Activated T-cell treated with anti-CD3 and anti-CD28 coated beads, Interleukin-2, amount 50 U/mL, for 24 hours (primary cell): ENCODE data around the gene VPS37B.
"Not testable (repeated sequence)": the region's sequence is repeated elsewhere in the genome, so short reads cannot be mapped to it uniquely, and the experiment has no call there.

Source experiments
- DNase-seq: peaks from one replicate; pipeline ENCODE4 v3.0.0-alpha.2; 2020
- H3K27ac Mint-ChIP-seq: 2 replicates; pipeline ENCODE4 v1.8.0; 2020; ENCODE audit warnings: mild to moderate bottlenecking, mixed read lengths
- H3K27me3 Mint-ChIP-seq: 2 replicates; pipeline ENCODE4 v1.8.0; 2020; ENCODE audit warnings: mixed read lengths
- H3K36me3 Mint-ChIP-seq: 2 replicates; pipeline ENCODE4 v1.8.0; 2020; ENCODE audit warnings: low read depth, mixed read lengths
- H3K4me1 Mint-ChIP-seq: 2 replicates; pipeline ENCODE4 v1.8.0; 2020; ENCODE audit warnings: low read depth, mixed read lengths
- H3K4me3 Mint-ChIP-seq: 2 replicates; pipeline ENCODE4 v1.8.0; 2020; ENCODE audit warnings: mild to moderate bottlenecking, moderate library complexity, mixed read lengths
- H3K9me3 Mint-ChIP-seq: 2 replicates; pipeline ENCODE4 v1.8.0; 2020; ENCODE audit warnings: mixed read lengths

Gene VPS37B

GRCh38 chr12:122927756-122928403 lies 32.0 kb upstream of the VPS37B start:
- H3K36me3 Mint-ChIP-seq, result no peaks in the 10 kb centered on the region
- no peak overlapping the region for H3K4me3 Mint-ChIP-seq
- no peak overlapping the region for H3K27ac Mint-ChIP-seq
- H3K9me3 Mint-ChIP-seq, result no peaks in the 10 kb centered on the region
- H3K4me1 Mint-ChIP-seq, result peaks cover 2% of the 10 kb centered on the region
- DNase-seq, result no peak
- no peaks in the 10 kb centered on the region for H3K27me3 Mint-ChIP-seq

GRCh38 chr12:122921917-122922316 lies 26.0 kb upstream of the VPS37B start:
- Mint-ChIP-seq H3K4me1 (peaks cover 2% of the 10 kb centered on the region), H3K9me3 (no peaks in the 10 kb centered on the region), H3K27me3 (no peaks in the 10 kb centered on the region), H3K27ac (no peak overlapping the region), H3K4me3 (no peak overlapping the region), H3K36me3 (no peaks in the 10 kb centered on the region)
- no peak for DNase-seq

- H3K27me3 Mint-ChIP-seq, result no peaks in the 10 kb centered on the region
- no peaks in the 10 kb centered on the region for H3K9me3 Mint-ChIP-seq
- H3K36me3 Mint-ChIP-seq, result no peaks in the 10 kb centered on the region
- no peak for DNase-seq
- H3K4me1 Mint-ChIP-seq, result peaks cover 7% of the 10 kb centered on the region
- H3K4me3 Mint-ChIP-seq, result no peak overlapping the region
- no peak overlapping the region for H3K27ac Mint-ChIP-seq
Measured at GRCh38 chr12:122920687-122921086, 24.8 kb upstream of the VPS37B start.

GRCh38 chr12:122918827-122919226 lies 22.9 kb upstream of the VPS37B start:
- H3K27ac Mint-ChIP-seq, result no peak overlapping the region

GRCh38 chr12:122917507-122918121 lies 21.7 kb upstream of the VPS37B start:
- Mint-ChIP-seq H3K4me1 (peaks cover 7% of the 10 kb centered on the region), H3K36me3 (no peaks in the 10 kb centered on the region), H3K27me3 (no peaks in the 10 kb centered on the region), H3K9me3 (no peaks in the 10 kb centered on the region), H3K4me3 (no peak overlapping the region), H3K27ac (no peak overlapping the region)
- no peak for DNase-seq

More at GRCh38 chr12:122918827-122919226, 22.9 kb upstream of the VPS37B start:
- Mint-ChIP-seq H3K36me3 (no peaks in the 10 kb centered on the region), H3K27me3 (no peaks in the 10 kb centered on the region), H3K9me3 (no peaks in the 10 kb centered on the region), H3K4me3 (no peak overlapping the region), H3K4me1 (peaks cover 7% of the 10 kb centered on the region)
- DNase-seq, result no peak

GRCh38 chr12:122909442-122910288 lies 13.7 kb upstream of the VPS37B start:
- no peak overlapping the region for H3K27ac Mint-ChIP-seq
- no peaks in the 10 kb centered on the region for H3K27me3 Mint-ChIP-seq
- DNase-seq, result no peak
- H3K9me3 Mint-ChIP-seq, result no peaks in the 10 kb centered on the region
- H3K4me1 Mint-ChIP-seq, result no peaks in the 10 kb centered on the region
- no peaks in the 10 kb centered on the region for H3K36me3 Mint-ChIP-seq
- no peak overlapping the region for H3K4me3 Mint-ChIP-seq

GRCh38 chr12:122908915-122909314 lies 13.0 kb upstream of the VPS37B start:
- Mint-ChIP-seq H3K27me3 (no peaks in the 10 kb centered on the region), H3K4me1 (no peaks in the 10 kb centered on the region), H3K4me3 (no peak overlapping the region), H3K9me3 (no peaks in the 10 kb centered on the region), H3K27ac (no peak overlapping the region), H3K36me3 (no peaks in the 10 kb centered on the region)
- DNase-seq, result no peak

- not testable (repeated sequence) for H3K27me3 Mint-ChIP-seq, H3K27ac Mint-ChIP-seq, H3K36me3 Mint-ChIP-seq, DNase-seq, H3K4me3 Mint-ChIP-seq, H3K9me3 Mint-ChIP-seq
- peaks cover 15% of the 10 kb centered on the region for H3K4me1 Mint-ChIP-seq
Measured at GRCh38 chr12:122905258-122905657, 9.3 kb upstream of the VPS37B start.

GRCh38 chr12:122903693-122904034 lies 7.7 kb upstream of the VPS37B start:
- H3K36me3 Mint-ChIP-seq, result no peaks in the 10 kb centered on the region
- H3K4me1 Mint-ChIP-seq, result peaks cover 29% of the 10 kb centered on the region
- H3K27ac Mint-ChIP-seq, result no peak overlapping the region
- H3K9me3 Mint-ChIP-seq, result no peaks in the 10 kb centered on the region
- DNase-seq, result no peak
- H3K27me3 Mint-ChIP-seq, result no peaks in the 10 kb centered on the region
- H3K4me3 Mint-ChIP-seq, result no peak overlapping the region

GRCh38 chr12:122902854-122903692 lies 7.1 kb upstream of the VPS37B start:
- Mint-ChIP-seq H3K9me3 (no peaks in the 10 kb centered on the region), H3K36me3 (no peaks in the 10 kb centered on the region), H3K27me3 (no peaks in the 10 kb centered on the region), H3K4me3 (no peak overlapping the region), H3K27ac (no peak overlapping the region), H3K4me1 (peaks cover 35% of the 10 kb centered on the region)
- no peak for DNase-seq

GRCh38 chr12:122899887-122900286 lies 4.0 kb upstream of the VPS37B start:
- Mint-ChIP-seq H3K4me3 (no peak overlapping the region), H3K27ac (no peak overlapping the region)
- DNase-seq, result no peak

GRCh38 chr12:122896662-122897061 lies 738 bp upstream of the VPS37B start:
- DNase-seq, result no peak
- Mint-ChIP-seq H3K36me3 (peaks cover 20% of the 10 kb centered on the region), H3K27ac (peak overlapping the region; percentile 89), H3K9me3 (no peaks in the 10 kb centered on the region), H3K4me1 (peaks cover 88% of the 10 kb centered on the region), H3K4me3 (peak overlapping the region; percentile 86), H3K27me3 (no peaks in the 10 kb centered on the region)

More at GRCh38 chr12:122899887-122900286, 4.0 kb upstream of the VPS37B start:
- Mint-ChIP-seq H3K4me1 (peaks cover 60% of the 10 kb centered on the region), H3K27me3 (no peaks in the 10 kb centered on the region), H3K9me3 (no peaks in the 10 kb centered on the region), H3K36me3 (peaks cover 9% of the 10 kb centered on the region)

- DNase-seq, result no peak
- peaks cover 88% of the 10 kb centered on the region for H3K4me1 Mint-ChIP-seq
- H3K36me3 Mint-ChIP-seq, result peaks cover 20% of the 10 kb centered on the region
- H3K27me3 Mint-ChIP-seq, result no peaks in the 10 kb centered on the region
- H3K9me3 Mint-ChIP-seq, result no peaks in the 10 kb centered on the region
- H3K4me3 Mint-ChIP-seq, result peak overlapping the region; percentile 86
- H3K27ac Mint-ChIP-seq, result peak overlapping the region; percentile 89
Measured at GRCh38 chr12:122895320-122895703, 612 bp downstream of the VPS37B start.
